ENCODE results near the gene COPA.

Gene COPA

GRCh38 chr1:160340146-160340545, 2.9 kb downstream of the COPA start:
- H3K36me3 ChIP-seq, result peaks cover 35% of the 10 kb centered on the region
- no peak for DNase-seq
- H3K4me3 ChIP-seq (ENCODE audit: low read depth, low read length), result no peak overlapping the region
- no peaks in the 10 kb centered on the region for H3K27me3 ChIP-seq
- H3K4me1 ChIP-seq, result no peaks in the 10 kb centered on the region
- no peaks in the 10 kb centered on the region for H3K9me3 ChIP-seq
- no peak for TF ChIP-seq CTCF (IDR thresholded peaks at IDR 0.05; ENCODE audit: low read depth, low read length)

DNA sequence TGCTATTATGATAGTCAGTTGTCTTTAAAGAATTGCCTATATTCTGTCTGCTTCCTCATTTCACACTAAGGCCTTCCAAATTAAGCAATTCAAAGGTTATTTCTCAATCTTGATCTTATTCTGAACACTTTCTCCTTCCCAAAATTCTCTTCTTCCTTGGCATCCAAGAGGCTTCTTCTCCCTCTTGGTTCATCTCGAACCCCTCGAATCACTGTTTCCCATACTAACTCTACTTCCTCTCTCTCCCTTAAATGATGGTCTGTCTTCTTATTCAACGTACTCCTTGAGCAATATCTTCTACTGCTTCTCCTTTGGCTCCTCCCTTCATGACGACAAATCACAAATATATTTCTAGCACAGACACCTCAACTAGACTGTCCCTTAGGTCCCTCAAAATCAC, 4.5 kb downstream of the COPA start:
- Histone ChIP-seq H3K4me3 (ENCODE audit: low read depth, low read length) (no peak overlapping the region), H3K9me3 (no peaks in the 10 kb centered on the region), H3K27me3 (no peaks in the 10 kb centered on the region), H3K36me3 (peaks cover 47% of the 10 kb centered on the region), H3K4me1 (no peaks in the 10 kb centered on the region)
- no peak for DNase-seq
- TF ChIP-seq CTCF (IDR thresholded peaks at IDR 0.05; ENCODE audit: low read depth, low read length), result no peak

GRCh38 chr1:160332516-160332915, 10.5 kb downstream of the COPA start:
- Histone ChIP-seq H3K36me3 (peaks cover 60% of the 10 kb centered on the region), H3K4me3 (ENCODE audit: low read depth, low read length) (no peak overlapping the region)
- TF ChIP-seq CTCF (IDR thresholded peaks at IDR 0.05; ENCODE audit: low read depth, low read length), result no peak

GRCh38 chr1:160330119-160330518, 12.9 kb downstream of the COPA start:
- no peak for TF ChIP-seq CTCF (IDR thresholded peaks at IDR 0.05; ENCODE audit: low read depth, low read length)
- peaks cover 67% of the 10 kb centered on the region for H3K36me3 ChIP-seq
- no peaks in the 10 kb centered on the region for H3K27me3 ChIP-seq
- no peak overlapping the region for H3K4me3 ChIP-seq (ENCODE audit: low read depth, low read length)
- no peaks in the 10 kb centered on the region for H3K4me1 ChIP-seq
- no peaks in the 10 kb centered on the region for H3K9me3 ChIP-seq
- no peak for DNase-seq

More at GRCh38 chr1:160332516-160332915, 10.5 kb downstream of the COPA start:
- Histone ChIP-seq H3K27me3 (no peaks in the 10 kb centered on the region), H3K9me3 (no peaks in the 10 kb centered on the region), H3K4me1 (no peaks in the 10 kb centered on the region)
- no peak for DNase-seq

GRCh38 chr1:160328184-160328583, 14.9 kb downstream of the COPA start:
- Histone ChIP-seq H3K4me1 (no peaks in the 10 kb centered on the region), H3K9me3 (no peaks in the 10 kb centered on the region), H3K36me3 (peaks cover 61% of the 10 kb centered on the region), H3K27me3 (no peaks in the 10 kb centered on the region), H3K4me3 (ENCODE audit: low read depth, low read length) (no peak overlapping the region)
- no peak for DNase-seq
- TF ChIP-seq CTCF (IDR thresholded peaks at IDR 0.05; ENCODE audit: low read depth, low read length), result no peak

DNA sequence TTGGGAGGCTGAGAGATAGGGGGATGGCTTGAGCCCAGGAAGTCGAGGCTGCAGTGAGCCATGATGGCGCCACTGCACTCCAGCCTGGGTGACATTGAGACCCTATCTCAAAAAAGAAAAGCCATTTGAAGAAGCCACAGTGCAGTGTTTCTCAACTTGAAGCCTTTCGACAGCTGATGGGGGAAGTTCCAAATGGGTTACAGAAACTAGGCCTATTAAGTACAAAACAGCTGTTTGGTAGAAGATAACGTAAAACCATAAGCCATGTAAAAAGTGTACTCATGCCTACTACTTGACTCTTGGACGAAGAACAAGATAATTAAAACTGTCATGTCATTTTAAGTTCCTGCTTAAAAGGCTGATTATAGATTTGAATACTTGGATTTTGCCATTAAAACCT, 16.6 kb downstream of the COPA start:
- Histone ChIP-seq H3K9me3 (no peaks in the 10 kb centered on the region), H3K4me1 (no peaks in the 10 kb centered on the region), H3K36me3 (peaks cover 58% of the 10 kb centered on the region), H3K27me3 (no peaks in the 10 kb centered on the region), H3K4me3 (ENCODE audit: low read depth, low read length) (no peak overlapping the region)
- no peak for DNase-seq
- no peak for TF ChIP-seq CTCF (IDR thresholded peaks at IDR 0.05; ENCODE audit: low read depth, low read length)

All from BE2C (cell line).